GM19099 (cell line): ENCODE results near the gene SOX11.

Experiments used
- POLR2A ChIP-seq: IDR thresholded peaks from 3 replicates; pipeline ENCODE4 v1.6.1; 2011; ENCODE audit warnings: low read depth; ENCODE audit not compliant: insufficient read length; ENCODE audit errors: extremely low read depth

The SOX11 gene

DNA sequence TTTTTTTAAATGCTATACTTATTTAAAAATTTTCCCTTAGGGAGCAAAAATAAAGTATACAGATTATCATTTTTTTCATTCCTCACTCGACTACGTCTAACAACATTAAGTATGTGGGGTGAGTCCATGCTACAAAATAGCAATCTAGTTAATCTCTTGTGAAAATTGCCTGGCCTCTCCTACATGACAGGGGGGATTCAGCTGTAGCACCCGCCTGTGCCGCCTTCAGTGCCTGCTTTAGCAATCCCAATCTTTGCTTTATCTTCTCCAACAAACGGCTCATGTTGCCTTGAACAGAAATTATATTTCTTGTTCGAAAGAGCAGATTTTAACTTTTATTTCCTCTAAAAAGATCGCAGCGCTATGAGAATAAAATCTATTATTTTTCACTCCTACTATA is 2.4 kb upstream of the SOX11 start:
- TF ChIP-seq POLR2A: no peak

DNA sequence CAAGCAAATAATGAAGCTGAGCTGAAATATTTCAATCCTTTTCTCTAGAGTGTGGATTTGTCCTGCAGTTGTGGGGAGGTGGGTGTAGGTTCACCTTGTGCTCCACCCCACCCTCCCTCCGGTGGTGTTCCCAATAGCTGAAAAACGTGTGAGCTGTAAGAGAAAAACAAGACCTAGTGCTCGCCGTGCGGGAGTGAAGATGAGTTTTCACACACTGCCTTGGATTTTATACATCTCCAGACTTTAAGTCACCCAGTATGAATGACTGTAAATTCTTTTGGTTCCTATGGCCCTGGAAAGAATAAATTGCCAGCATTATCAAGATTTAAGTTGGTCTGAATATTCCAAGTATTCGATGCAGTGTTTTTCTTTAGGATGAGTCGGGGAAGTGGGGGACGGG is 1.9 kb upstream of the SOX11 start:
- TF ChIP-seq POLR2A: no peak

DNA sequence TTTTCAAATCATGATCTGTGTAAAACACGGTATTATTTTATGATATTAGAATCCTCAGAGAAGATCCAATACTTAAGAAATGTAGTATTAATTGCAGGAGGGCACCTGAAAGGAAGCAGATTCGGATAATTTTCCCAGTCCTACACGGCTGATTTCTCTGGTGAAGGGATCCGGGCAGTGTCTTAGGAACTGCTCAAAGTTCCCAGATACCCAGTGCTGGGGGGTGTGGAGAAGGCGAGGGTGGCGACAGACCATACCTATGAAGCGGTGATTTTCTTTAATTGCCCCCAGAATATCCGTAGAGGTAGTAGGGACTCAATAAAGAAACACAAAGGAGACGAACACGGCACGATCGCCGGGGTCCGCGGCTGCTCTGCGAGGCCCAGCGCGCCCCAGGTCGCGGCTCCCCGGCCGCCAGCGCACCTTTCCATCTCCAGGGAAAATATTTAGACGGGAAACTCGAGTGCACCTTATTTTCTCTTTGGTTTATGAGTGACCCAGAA is 1.4 kb upstream of the SOX11 start:
- no peak for TF ChIP-seq POLR2A

DNA sequence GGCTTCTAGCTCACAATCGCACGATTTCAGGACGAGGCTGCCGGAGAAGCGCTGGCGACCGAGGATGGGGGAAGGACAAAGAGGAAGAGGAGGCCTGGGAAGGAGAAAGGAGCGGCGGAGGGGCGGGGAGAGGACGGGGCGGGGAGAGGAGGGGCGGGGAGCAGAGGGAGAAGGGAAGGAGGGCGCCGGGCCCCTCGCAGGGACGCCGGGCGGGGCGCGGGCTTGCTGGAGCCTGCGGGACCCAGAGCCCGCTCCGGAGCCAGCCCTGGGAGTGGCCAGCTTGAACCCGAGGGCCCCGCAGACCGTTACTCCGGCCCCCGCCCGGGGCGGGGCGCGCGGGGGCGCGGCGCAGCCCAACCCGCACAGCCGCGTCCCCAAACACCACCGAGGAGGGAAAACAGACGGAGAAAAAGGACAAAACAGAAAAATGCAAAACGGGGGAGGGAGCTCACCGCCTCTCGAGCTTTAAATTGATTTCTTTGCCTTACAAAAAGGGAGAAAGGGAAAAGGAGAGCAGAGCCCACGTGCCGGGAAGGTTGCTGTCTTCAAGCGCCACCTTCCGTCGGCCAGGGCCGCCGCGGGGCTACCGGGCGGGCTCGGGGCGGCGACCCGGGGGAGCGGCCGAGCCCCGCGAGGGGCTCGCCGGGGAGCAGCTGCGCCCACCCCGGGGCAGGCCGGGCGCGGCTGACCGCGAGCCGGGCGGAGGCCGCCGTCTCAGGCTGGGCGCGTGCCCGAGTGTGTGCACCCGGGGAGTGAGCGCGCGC is 781 bp upstream of the SOX11 start:
- TF ChIP-seq POLR2A: no peak

DNA sequence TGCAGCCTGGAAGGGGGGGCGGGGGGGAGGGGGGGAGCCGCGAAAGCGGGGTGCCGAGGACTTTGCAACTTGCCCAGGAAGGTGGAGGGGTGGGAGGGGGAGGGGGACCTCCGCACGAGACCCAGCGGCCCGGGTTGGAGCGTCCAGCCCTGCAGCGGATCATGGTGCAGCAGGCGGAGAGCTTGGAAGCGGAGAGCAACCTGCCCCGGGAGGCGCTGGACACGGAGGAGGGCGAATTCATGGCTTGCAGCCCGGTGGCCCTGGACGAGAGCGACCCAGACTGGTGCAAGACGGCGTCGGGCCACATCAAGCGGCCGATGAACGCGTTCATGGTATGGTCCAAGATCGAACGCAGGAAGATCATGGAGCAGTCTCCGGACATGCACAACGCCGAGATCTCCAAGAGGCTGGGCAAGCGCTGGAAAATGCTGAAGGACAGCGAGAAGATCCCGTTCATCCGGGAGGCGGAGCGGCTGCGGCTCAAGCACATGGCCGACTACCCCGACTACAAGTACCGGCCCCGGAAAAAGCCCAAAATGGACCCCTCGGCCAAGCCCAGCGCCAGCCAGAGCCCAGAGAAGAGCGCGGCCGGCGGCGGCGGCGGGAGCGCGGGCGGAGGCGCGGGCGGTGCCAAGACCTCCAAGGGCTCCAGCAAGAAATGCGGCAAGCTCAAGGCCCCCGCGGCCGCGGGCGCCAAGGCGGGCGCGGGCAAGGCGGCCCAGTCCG is 540 bp downstream of the SOX11 start:
- TF ChIP-seq POLR2A: no peak

DNA sequence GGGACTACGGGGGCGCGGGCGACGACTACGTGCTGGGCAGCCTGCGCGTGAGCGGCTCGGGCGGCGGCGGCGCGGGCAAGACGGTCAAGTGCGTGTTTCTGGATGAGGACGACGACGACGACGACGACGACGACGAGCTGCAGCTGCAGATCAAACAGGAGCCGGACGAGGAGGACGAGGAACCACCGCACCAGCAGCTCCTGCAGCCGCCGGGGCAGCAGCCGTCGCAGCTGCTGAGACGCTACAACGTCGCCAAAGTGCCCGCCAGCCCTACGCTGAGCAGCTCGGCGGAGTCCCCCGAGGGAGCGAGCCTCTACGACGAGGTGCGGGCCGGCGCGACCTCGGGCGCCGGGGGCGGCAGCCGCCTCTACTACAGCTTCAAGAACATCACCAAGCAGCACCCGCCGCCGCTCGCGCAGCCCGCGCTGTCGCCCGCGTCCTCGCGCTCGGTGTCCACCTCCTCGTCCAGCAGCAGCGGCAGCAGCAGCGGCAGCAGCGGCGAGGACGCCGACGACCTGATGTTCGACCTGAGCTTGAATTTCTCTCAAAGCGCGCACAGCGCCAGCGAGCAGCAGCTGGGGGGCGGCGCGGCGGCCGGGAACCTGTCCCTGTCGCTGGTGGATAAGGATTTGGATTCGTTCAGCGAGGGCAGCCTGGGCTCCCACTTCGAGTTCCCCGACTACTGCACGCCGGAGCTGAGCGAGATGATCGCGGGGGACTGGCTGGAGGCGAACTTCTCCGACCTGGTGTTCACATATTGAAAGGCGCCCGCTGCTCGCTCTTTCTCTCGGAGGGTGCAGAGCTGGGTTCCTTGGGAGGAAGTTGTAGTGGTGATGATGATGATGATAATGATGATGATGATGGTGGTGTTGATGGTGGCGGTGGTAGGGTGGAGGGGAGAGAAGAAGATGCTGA is 1.4 kb downstream of the SOX11 start:
- no peak for TF ChIP-seq POLR2A

DNA sequence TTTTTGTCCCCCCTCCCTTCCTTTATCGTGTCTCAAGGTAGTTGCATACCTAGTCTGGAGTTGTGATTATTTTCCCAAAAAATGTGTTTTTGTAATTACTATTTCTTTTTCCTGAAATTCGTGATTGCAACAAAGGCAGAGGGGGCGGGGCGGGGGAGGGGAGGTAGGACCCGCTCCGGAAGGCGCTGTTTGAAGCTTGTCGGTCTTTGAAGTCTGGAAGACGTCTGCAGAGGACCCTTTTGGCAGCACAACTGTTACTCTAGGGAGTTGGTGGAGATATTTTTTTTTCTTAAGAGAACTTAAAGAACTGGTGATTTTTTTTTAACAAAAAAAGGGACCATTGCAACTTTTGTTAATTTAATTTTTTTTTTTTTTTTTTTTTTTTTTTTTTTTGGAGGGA is 2.1 kb downstream of the SOX11 start:
- TF ChIP-seq POLR2A: no peak

DNA sequence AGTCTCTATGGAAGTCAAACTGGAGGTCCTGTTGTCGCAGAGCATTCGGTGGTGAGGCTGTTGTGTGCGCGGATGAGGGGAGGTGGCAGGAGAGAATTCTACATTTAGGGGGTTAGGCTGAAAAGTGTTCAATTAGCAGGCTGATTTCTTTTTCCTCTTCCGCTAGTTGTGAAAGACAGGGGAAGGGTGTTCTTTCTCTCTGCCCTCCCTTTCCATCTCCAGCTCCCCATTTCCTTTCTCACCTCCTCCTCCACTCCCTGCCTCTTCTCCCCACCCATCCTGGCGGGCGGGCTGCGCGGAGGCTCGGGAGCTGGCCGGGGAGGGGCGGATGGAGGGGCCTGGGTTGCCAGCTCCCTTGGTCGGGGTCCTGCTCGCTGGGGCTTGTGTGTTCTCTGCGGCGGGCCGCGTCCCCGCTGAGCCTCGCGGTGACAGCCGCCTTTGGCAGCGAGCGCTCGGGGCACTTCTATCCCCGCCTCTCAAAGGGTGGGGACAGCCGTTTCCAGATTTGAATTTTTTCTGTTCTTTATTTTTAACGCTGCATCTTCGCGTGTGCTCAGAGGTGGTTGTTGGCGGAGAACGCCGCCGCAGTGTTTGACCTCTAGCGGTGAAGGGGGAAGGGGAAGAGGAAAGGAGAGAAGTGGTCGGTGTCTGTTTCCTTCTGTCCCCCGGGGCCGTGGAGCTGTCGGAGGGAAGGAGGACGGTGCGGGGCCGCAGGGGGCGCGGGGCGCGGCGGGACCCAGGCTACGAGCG is 3.6 kb downstream of the SOX11 start:
- no peak for TF ChIP-seq POLR2A

DNA sequence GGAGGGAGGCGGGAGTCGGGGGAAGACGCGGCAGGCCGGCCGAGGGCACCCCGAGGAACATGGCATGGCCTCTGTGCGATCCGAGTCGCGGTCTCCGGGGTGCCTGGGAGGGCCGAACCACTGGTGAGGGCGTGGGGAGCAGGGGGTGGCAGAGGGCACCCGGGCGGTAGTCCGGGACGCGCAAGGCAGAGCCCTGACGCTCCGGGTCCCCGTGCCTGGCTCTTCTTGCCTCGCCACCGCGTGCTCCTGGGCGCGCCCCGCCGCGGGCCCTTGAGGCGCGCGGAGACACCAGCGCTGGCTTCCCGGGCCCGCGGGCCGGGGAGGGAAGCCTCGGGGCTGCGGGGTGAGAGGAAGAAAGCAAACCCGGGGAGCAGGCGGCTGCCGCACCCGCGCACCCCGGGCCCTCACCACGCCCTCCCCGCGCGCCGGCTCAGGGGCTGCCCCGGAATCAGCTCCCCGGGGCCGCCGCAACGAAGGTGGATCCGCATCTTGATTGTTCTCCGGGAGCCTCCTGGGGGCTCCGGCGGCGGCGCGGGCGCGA is 4.3 kb downstream of the SOX11 start:
- TF ChIP-seq POLR2A: no peak

DNA sequence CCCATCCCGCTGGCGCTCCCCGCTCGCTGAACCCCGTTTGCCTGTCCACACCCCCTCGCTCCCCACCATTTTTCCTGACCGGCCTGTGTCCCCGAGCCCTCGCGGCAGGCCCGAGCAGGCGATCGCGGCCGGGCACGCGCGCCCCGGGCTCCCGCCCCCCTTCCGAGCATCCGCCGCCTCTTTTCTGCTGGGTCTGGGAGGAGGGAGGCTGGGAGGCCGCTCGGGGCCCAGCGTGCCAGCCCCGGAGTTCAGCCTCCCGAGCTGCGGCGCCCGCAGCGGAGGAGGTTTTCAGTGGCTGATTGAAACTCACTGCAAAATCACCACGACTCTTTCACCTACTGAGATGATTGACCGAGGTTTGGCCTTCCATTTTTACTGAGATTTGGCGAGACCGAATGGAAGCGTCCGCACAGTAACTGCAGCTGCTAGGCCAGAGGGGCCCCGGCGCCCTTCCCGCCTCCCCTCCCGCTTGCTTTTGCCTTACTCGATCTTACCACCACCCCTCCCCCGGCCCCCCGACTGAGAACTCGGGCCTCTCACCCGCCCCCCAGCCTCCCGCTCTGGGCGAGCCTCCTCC is 4.8 kb downstream of the SOX11 start:
- no peak for TF ChIP-seq POLR2A

DNA sequence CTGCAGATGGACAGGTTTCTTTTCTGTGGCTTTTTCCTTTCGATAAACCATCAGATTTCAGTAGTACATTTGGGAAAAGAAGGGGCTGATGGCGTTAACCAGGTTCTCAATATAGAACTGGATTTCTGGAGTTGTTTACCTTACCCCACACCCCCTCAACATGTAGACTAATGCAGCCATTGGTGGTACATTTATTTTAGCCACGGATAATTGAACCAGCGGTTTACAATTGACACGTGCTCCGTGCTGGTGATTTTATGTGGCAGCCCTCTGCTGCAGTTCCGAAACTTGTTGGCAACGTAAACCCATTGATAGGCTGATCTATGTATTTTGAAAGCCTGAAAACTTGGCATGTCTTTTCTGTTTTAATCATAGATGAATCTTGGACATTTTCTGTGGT is 5.4 kb downstream of the SOX11 start:
- TF ChIP-seq POLR2A: no peak

DNA sequence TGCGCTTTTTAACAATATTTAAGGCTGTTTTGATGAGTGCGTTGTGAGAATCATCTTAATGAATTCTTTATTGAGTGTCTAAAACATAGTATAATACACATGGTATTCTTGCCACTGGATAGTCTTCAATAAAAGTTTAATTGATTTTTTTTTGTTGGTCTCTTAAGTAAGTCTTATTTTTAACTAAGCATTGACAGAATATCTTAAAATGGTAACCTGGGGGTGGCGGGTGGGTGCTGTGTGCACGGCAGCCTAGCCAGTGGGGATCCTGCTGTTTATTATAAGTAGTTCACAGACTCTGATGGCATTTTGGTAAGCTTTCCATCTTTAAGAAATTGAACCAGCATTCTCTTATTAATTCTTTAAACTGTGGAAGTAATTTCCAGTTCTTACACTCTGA is 6.0 kb downstream of the SOX11 start:
- TF ChIP-seq POLR2A: no peak

DNA sequence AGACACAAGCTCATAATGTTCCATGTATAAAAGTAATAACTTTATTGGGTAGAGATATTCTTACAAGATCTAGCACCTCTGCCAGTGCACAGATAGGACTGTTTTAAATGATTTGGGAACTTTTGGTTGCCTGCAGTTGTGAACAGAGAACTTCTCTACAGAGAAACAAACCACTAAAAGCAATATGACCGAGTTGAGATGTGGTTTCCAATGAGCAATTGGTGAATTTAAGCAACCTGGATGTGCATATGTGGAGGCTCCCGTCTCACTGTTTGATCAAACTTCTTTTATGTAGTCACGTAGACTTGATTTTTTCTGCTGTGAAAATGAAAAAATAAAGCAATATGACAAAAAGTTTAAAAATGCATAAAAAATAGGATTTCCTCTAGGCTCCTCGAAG is 7.8 kb downstream of the SOX11 start:
- no peak for TF ChIP-seq POLR2A

DNA sequence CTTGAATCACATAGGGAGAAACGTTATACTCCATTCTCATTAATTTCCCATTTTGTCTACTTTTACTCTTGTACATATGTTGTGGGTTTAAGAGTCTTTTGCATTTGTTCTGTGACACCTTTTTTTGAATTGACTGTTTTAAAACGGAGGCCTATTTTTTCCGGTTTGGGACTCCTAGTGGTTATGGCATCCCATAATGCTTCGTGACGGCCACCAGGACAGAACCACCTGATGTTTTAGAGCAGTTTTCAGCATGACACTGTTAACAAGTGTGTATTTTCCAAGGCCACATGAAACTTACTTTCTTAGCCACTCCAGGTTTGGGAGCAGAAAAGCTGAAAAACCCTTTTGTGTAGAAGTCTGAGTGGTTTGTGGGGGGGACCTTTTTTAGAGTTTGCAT is 8.4 kb downstream of the SOX11 start:
- no peak for TF ChIP-seq POLR2A

DNA sequence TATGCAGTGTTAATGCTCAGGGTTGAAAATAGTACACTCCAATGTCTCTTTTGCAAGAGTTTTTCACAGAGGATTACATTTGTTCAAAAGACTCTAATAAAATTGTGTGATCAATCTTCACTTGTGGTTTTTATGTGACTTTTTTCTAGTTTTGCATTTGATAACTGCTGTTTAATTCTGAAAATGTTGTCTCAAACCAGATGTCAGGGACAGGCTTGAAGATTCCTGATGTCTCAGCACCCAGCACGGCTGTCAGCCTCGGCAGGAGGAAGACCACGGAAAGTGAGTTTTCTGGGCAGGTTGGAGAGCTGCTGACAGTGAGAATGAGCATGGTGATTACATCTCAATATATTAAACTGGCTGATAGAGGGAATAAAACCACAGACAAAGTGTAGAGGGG is 9.1 kb downstream of the SOX11 start:
- no peak for TF ChIP-seq POLR2A

DNA sequence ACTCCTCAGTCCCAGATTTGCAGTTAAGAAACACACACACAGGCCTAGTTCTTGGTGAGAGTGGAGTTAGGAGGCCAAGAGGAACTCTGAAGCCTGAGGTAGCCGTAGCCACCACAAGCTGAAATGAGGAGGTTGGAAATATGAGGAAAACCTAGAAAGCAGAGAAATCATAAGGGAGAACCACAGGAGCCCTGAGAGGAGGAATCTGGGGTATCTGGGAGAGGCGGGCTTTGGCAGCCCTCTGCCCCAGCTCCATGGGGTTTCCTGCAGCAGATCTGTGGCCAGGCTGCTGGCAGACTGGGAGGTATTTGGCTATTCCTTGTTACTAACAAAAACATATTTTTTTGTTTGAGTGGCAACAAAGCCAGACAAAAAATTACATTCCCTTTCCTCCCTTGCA is 11.0 kb downstream of the SOX11 start:
- no peak for TF ChIP-seq POLR2A
